ENCODE measurements around the gene CROCC2.

CROCC2 gene

DNA sequence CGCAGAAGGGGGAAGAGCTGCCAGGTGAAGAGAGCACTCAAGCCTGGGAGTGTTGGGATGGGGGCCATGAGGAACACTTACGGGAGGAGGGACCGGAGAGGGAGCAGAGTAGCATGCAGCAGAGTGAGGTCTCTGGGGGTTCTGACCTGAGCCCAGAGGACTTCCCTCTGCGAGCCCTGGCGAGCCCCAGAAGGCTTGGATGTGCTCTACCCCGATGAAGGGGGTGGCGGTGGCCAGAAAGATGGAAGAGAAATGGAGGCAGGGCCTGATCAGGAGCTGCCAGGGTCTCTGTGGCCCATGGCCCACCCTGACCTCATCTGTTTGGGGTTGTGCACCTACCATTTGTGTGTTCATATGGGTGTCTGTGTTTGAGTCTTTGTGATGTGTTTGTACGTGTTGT lies 42.0 kb downstream of the CROCC2 start:
- in situ Hi-C loops (cut with HindIII; ENCODE audit: low pct_ligation_motif_present, low pct_unique_long_range_greater_than_20kb, low sequenced_read_pairs), result no loop called here
- DNase-seq, result no peak

GRCh38 chr2:240948905-240949790 lies 43.0 kb downstream of the CROCC2 start:
- no peak for DNase-seq
- in situ Hi-C loops (cut with HindIII; ENCODE audit: low pct_ligation_motif_present, low pct_unique_long_range_greater_than_20kb, low sequenced_read_pairs), result no loop called here

- in situ Hi-C loops (cut with HindIII; ENCODE audit: low pct_ligation_motif_present, low pct_unique_long_range_greater_than_20kb, low sequenced_read_pairs), result no loop called here
- no peak for DNase-seq
Observed at GRCh38 chr2:240949791-240950705, 43.9 kb downstream of the CROCC2 start.

DNA sequence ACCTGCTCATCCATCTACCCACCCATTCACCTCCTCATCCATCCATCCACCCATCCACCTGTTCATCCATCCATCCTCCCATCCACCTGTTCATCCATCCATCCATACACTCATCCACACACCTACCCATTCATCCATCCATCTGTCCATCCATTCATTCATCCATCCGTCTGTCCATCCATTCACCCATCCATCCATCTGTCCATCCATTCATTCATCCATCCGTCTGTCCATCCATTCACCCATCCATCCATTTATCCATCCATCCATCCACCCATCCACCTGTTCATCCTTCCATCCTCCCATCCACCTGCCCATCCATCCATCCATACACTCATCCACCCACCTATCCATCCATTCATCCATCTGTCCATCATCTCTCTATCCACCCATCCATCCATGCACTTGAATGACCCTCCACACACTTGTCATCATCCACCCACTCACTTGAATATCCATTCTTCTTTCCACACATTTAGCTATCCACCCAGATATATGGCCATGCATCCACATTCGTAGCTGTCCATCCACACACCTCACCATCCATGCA lies 45.0 kb downstream of the CROCC2 start:
- in situ Hi-C loops (cut with HindIII; ENCODE audit: low pct_ligation_motif_present, low pct_unique_long_range_greater_than_20kb, low sequenced_read_pairs), result no loop called here

GRCh38 chr2:240952496-240953246 lies 46.5 kb downstream of the CROCC2 start:
- in situ Hi-C loops (cut with HindIII; ENCODE audit: low pct_ligation_motif_present, low pct_unique_long_range_greater_than_20kb, low sequenced_read_pairs), result no loop called here
- DNase-seq, result no peak

More for the DNA sequence above, 45.0 kb downstream of the CROCC2 start:
- DNase-seq, result no peak

GRCh38 chr2:240953426-240954410 lies 47.6 kb downstream of the CROCC2 start:
- in situ Hi-C loops (cut with HindIII; ENCODE audit: low pct_ligation_motif_present, low pct_unique_long_range_greater_than_20kb, low sequenced_read_pairs), result no loop called here
- DNase-seq, result no peak

- no peak for DNase-seq
- in situ Hi-C loops (cut with HindIII; ENCODE audit: low pct_ligation_motif_present, low pct_unique_long_range_greater_than_20kb, low sequenced_read_pairs), result no loop called here
Observed at GRCh38 chr2:240954436-240955305, 48.5 kb downstream of the CROCC2 start.

DNA sequence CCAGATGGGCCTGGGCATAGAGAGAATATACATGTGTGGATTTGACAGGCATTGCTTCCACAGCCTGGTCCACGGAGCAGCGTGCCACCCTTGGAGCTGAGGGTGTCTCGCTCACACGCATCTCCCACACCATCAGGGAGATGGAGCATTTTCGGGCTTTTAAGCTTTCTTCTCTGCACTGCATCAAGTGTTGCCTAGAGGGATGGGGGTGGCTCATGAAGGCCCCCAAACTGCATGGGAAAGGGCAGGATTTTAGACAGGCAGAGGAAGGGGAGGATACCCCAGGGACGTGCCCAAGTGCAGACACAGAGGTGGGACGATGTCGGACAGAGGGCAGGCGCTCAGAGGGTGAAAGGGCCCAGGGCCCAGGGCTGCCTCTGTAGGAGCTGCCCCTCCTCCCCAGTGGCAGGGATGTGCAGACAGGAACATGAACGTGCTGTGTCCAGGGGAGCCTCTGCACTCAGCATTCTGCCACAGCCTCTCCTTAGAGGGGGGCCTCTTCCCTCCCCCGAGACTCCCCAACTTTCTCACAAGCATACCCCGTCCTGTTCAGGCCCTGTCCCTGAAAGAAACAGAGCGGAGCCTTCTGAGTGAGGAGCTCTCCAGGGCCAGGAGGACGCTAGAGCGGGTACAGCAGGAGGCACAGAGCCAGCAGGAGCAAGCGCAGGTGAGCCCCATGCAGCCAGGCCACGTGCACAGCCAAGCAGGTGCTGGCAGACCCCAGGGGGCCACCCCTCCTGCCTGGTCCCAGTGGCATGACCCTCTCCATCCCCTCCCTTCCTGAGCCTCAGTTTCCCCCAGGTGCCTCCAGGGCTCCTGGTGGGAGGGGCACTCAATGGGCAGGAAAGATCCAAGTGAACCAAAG lies 49.4 kb downstream of the CROCC2 start:
- in situ Hi-C loops (cut with HindIII; ENCODE audit: low pct_ligation_motif_present, low pct_unique_long_range_greater_than_20kb, low sequenced_read_pairs), result no loop called here
- no peak for DNase-seq

- in situ Hi-C loops (cut with HindIII; ENCODE audit: low pct_ligation_motif_present, low pct_unique_long_range_greater_than_20kb, low sequenced_read_pairs), result no loop called here
Observed at GRCh38 chr2:240956171-240956934, 50.2 kb downstream of the CROCC2 start.

DNA sequence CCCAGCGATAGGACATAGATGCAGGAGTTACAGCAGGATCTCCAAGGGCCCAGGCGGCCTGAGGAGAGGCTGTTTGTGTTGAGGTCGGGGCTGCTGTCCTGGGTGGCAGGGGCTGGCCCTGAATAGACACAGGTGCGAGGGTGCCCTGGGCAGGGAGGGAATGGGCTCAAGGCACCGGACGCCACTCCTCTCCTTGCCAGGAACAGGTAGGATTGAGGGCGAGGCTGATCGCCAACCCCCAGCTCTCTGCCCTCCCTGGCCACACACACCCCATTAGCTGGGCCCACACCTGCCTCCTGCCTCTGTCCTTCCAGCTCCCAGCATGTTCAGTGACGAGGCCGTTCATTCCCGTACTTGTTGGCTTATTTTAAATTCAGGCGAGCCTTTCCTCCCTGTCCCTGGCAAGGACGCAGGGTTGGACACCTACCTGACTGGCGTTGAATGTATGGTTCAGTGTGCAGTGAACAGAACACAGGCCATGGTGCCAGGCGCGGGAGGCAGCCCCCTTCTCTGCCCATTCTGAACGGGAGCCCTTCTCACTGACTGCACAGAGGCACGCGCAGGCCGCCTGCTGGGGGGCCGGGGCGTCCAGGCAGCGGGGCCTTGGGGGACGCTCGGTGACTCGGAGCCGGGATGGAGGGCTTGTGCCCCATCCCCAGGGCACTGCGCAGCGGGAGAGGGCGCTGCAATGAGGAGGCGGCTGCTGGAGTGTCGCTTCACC lies 51.0 kb downstream of the CROCC2 start:
- no peak for DNase-seq
- in situ Hi-C loops (cut with HindIII; ENCODE audit: low pct_ligation_motif_present, low pct_unique_long_range_greater_than_20kb, low sequenced_read_pairs), result no loop called here

More at GRCh38 chr2:240956171-240956934, 50.2 kb downstream of the CROCC2 start:
- no peak for DNase-seq

DNA sequence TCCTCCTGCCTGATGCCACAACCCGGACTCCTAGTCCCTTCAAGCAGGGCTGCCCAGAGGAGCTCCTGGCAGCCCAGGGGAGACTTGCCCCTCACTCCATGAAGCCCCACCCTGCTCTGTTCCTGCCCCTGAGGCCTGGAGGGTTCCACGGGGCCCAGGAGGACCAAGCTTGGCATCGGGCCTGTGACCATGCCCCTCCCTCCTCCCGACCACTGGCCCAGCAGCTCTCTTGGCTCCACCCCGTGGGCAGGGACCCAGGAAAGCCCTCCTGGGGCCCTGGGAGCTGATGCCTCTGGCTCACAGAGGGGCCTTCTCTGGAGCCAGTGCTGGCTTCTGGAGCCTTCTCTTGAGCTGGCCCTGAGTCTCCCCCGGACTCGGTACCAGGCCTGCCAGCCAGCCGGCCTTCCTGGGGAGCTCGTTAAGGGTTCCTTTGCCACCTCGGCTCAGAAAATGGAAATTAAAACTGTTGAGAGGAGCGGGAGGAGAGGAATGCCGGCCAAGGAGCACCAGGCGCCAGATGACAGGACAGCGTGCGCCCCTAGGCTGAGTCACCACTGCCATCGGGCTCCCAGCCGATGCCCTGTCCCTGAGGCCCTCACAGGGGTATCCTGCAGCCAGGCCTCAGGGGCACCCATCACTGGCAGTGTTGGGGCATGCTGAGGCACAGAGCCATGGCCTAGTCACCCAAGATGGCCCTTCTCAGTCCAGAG lies 51.7 kb downstream of the CROCC2 start:
- in situ Hi-C loops (cut with HindIII; ENCODE audit: low pct_ligation_motif_present, low pct_unique_long_range_greater_than_20kb, low sequenced_read_pairs), result no loop called here
- no peak for DNase-seq

DNA sequence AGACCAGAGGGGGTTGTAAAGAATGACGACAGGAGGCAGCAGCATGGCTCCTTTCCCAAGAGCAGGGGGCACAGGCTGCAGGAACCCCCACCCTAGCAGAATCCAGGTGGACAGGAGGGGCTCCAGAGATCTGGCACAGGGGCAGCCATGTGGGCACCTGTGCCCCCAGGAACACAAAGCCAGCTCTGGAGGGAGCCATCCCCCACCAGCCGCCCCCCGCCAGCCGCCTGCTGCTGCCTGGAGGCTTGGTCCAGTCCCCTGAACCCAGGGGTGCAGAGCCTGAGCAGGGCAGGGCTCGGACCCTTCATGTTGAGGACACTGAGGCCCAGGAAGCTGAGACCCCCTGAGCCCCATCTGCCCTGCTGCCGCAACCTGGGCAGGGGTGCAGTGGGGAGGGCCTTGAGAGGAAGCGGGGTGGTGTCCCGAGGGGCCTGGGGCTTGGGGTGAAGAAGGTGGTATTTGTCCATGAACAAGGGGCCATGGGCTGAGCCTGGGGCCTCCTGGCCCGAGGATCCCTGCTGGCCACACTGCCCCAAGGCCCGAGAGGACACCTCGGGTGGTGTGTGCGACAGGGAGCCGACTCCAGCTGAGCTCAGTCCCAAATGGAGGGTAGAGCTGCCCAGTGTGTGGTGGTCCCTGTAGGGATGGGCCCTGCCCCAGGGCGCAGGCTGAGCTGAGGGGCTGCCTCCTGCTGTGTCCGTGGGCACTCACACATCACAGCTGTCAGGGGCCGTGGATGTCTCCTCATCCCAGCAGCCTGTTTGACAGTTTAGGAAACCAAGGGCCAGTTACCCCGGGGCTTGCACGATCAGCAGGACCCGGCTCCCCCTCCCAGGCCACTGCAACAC lies 52.5 kb downstream of the CROCC2 start:
- in situ Hi-C loops (cut with HindIII; ENCODE audit: low pct_ligation_motif_present, low pct_unique_long_range_greater_than_20kb, low sequenced_read_pairs), result no loop called here
- no peak for DNase-seq

Measured in ACHN (cell line).